OCI-LY3 (cell line): Measurements from ENCODE around the gene TRIO.

Experiments used
- H2AFZ ChIP-seq: fragments of 200-600, 300-600 bp; shearing (Covaris generic); 2 replicates; pipeline ENCODE4 v1.6.0; 2014; ENCODE audit warnings: antibody characterized with exemption, low read depth, low read length
- H3K27ac ChIP-seq: fragments of 200-600, 300-600 bp; sonication (generic); 2 replicates; pipeline ENCODE4 v1.5.1; 2014; ENCODE audit warnings: mild to moderate bottlenecking, low read length, moderate library complexity, mixed read lengths
- H3K27me3 ChIP-seq: fragments of 200-600, 300-600 bp; sonication (generic); 2 replicates; pipeline ENCODE4 v1.6.1; 2014; ENCODE audit warnings: low read depth, low read length, mixed read lengths
- H3K36me3 ChIP-seq: fragments of 200-600, 300-600 bp; sonication (generic); replicated peaks from 2 replicates; pipeline ENCODE3; 2014; ENCODE audit warnings: low read depth, low read length, mixed read lengths
- H3K4me1 ChIP-seq: fragments of 300-600, 200-600 bp; sonication (generic); 2 replicates; pipeline ENCODE4 v1.6.1; 2014; ENCODE audit warnings: low read length, mixed read lengths
- H3K4me2 ChIP-seq: fragments of 200-600, 300-600 bp; sonication (generic); 2 replicates; pipeline ENCODE4 v1.6.1; 2014; ENCODE audit warnings: low read length, mixed read lengths
- H3K4me3 ChIP-seq: fragments of 300-600, 200-600 bp; sonication (generic); 2 replicates; pipeline ENCODE4 v1.5.1; 2014; ENCODE audit warnings: antibody characterized with exemption, mild to moderate bottlenecking, low read length, moderate library complexity
- H3K79me2 ChIP-seq: fragments of 300-600, 200-600 bp; shearing (Covaris generic); 2 replicates; pipeline ENCODE4 v1.6.1; 2014; ENCODE audit warnings: mild to moderate bottlenecking, low read length, mixed read lengths
- H3K9ac ChIP-seq: fragments of 300-600, 200-600 bp; shearing (Covaris generic); 2 replicates; pipeline ENCODE4 v1.6.0; 2014; ENCODE audit warnings: mild to moderate bottlenecking, low read length, moderate library complexity
- H3K9me3 ChIP-seq: fragments of 200-600, 300-600 bp; shearing (Covaris generic); 2 replicates; pipeline ENCODE4 v1.6.1; 2014; ENCODE audit warnings: low read length, mixed read lengths; ENCODE audit not compliant: insufficient read depth
- H4K20me1 ChIP-seq: fragments of 200-600, 300-600 bp; sonication (generic); 2 replicates; pipeline ENCODE4 v1.6.1; 2016; ENCODE audit warnings: low read length, mixed read lengths; ENCODE audit not compliant: insufficient read depth
- EZH2phosphoT487 ChIP-seq: fragments of 200-600 bp; shearing (Covaris generic); IDR thresholded peaks from 2 replicates; pipeline ENCODE4 v1.6.1; 2018; ENCODE audit warnings: antibody characterized with exemption, mixed run types, low read depth
- TF ChIP-seq, protein P1 (sequence below): fragments of 200-600, 300-600 bp; sonication (generic); IDR thresholded peaks from 2 replicates; pipeline ENCODE4 v1.5.1; 2014; ENCODE audit warnings: antibody characterized with exemption, low read length, low read depth

The TRIO gene

GRCh38 chr5:14503681-14504331 is 360.7 kb downstream of the TRIO start:
- no peaks in the 10 kb centered on the region for H3K9me3 ChIP-seq
- peaks cover 6% of the 10 kb centered on the region for H3K4me1 ChIP-seq
- no peak overlapping the region for H2AFZ ChIP-seq
- H4K20me1 ChIP-seq, result no peaks in the 10 kb centered on the region
- H3K79me2 ChIP-seq, result no peaks in the 10 kb centered on the region
- no peaks in the 10 kb centered on the region for H3K27me3 ChIP-seq
- no peak overlapping the region for H3K27ac ChIP-seq
- no peaks in the 10 kb centered on the region for H3K36me3 ChIP-seq
- no peak overlapping the region for H3K4me2 ChIP-seq
- TF ChIP-seq EZH2phosphoT487, result no peak
- TF ChIP-seq, protein P1, sequence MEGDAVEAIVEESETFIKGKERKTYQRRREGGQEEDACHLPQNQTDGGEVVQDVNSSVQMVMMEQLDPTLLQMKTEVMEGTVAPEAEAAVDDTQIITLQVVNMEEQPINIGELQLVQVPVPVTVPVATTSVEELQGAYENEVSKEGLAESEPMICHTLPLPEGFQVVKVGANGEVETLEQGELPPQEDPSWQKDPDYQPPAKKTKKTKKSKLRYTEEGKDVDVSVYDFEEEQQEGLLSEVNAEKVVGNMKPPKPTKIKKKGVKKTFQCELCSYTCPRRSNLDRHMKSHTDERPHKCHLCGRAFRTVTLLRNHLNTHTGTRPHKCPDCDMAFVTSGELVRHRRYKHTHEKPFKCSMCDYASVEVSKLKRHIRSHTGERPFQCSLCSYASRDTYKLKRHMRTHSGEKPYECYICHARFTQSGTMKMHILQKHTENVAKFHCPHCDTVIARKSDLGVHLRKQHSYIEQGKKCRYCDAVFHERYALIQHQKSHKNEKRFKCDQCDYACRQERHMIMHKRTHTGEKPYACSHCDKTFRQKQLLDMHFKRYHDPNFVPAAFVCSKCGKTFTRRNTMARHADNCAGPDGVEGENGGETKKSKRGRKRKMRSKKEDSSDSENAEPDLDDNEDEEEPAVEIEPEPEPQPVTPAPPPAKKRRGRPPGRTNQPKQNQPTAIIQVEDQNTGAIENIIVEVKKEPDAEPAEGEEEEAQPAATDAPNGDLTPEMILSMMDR, result no peak
- H3K9ac ChIP-seq, result no peak overlapping the region
- H3K4me3 ChIP-seq, result no peak overlapping the region

- no peak overlapping the region for H2AFZ ChIP-seq
- no peaks in the 10 kb centered on the region for H3K79me2 ChIP-seq
- no peak overlapping the region for H3K4me2 ChIP-seq
- peaks cover under 1% of the 10 kb centered on the region; the same call in 1 of the 2 replicates for H3K4me1 ChIP-seq
- TF ChIP-seq EZH2phosphoT487, result no peak
- TF ChIP-seq, protein P1, result no peak
- no peaks in the 10 kb centered on the region for H3K27me3 ChIP-seq
- no peak overlapping the region for H3K9ac ChIP-seq
- H3K9me3 ChIP-seq, result no peaks in the 10 kb centered on the region
- no peaks in the 10 kb centered on the region for H4K20me1 ChIP-seq
- H3K36me3 ChIP-seq, result no peaks in the 10 kb centered on the region
- H3K4me3 ChIP-seq, result no peak overlapping the region
- H3K27ac ChIP-seq, result no peak overlapping the region
These were observed 361.2 kb downstream of the TRIO start for GRCh38 chr5:14504332-14504727.

DNA sequence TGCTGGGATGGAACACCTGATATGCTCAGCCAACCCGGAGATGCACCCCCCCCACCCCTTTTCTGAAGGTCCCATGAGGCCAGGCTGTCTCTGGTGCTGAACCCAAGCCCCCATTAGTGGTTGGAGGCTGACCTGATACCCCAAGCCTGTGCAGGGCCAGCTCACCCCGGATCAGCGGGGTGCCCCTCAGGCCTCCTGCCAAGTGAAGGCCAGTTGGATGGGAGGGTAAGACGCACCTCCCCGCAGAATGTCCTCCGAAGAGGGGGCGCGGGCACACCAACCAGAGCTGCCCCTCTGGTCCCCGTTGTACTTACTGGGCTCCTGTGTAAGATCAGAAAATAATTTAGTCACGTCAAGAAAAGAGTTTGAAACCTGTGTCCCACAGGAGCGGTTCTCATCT is 361.7 kb downstream of the TRIO start:
- Histone ChIP-seq H3K4me3 (no peak overlapping the region), H3K27me3 (no peaks in the 10 kb centered on the region), H3K79me2 (no peaks in the 10 kb centered on the region), H3K4me2 (no peak overlapping the region), H3K4me1 (no peaks in the 10 kb centered on the region), H2AFZ (no peak overlapping the region), H3K27ac (no peak overlapping the region), H4K20me1 (no peaks in the 10 kb centered on the region), H3K9me3 (no peaks in the 10 kb centered on the region), H3K9ac (no peak overlapping the region), H3K36me3 (no peaks in the 10 kb centered on the region)
- no peak for TF ChIP-seq EZH2phosphoT487
- TF ChIP-seq, protein P1, result no peak

- Histone ChIP-seq H3K27ac (no peak overlapping the region), H3K36me3 (no peaks in the 10 kb centered on the region)
These were observed 362.4 kb downstream of the TRIO start for GRCh38 chr5:14505310-14506139.

More at GRCh38 chr5:14505310-14506139, 362.4 kb downstream of the TRIO start:
- no peaks in the 10 kb centered on the region for H4K20me1 ChIP-seq
- no peaks in the 10 kb centered on the region for H3K79me2 ChIP-seq
- H3K4me2 ChIP-seq, result no peak overlapping the region
- TF ChIP-seq, protein P1, result no peak
- TF ChIP-seq EZH2phosphoT487, result no peak
- H3K4me3 ChIP-seq, result no peak overlapping the region
- no peaks in the 10 kb centered on the region for H3K27me3 ChIP-seq
- H3K9ac ChIP-seq, result no peak overlapping the region
- H3K9me3 ChIP-seq, result no peaks in the 10 kb centered on the region
- H3K4me1 ChIP-seq, result no peaks in the 10 kb centered on the region
- no peak overlapping the region for H2AFZ ChIP-seq
